K562 (cell line): ENCODE results near the gene ANO6. TPM values are rescaled to one million over a fixed set of nuclear protein-coding genes. Genes with fewer than 3 reads are reported as not detected.
A peak's percentile ranks its signal among the peaks of the same experiment; 100 is the strongest.

Source experiments
- ATAC-seq: fragments of 200-7000 bp; cut with Tn5 transposase; 3 replicates; pipeline ENCODE4 v1.9.1; 2020; ENCODE audit warnings: moderate library complexity
- BruUV-seq: library from RNA; stranded (reverse); fragments of 400-500 nt; replicated peaks from 2 replicates; lab custom pipeline; 2021; lab: Mats Ljungman, UMichigan
- CTCF ChIA-PET: fragments of 300-600 bp; formaldehyde crosslinking; extraction: SDS; loops from one replicate; lab custom pipeline; 2021; ENCODE audit warnings: low intra/inter-chr PET ratio; lab: Yijun Ruan, JAX
- POLR2A ChIA-PET: fragments of 300-600, 350-650 bp; sonication (Branson Sonifier 250); formaldehyde crosslinking; extraction: SDS; loops from one replicate; lab custom pipeline; 2021; ENCODE audit warnings: antibody characterized with exemption, inconsistent platforms; lab: Yijun Ruan, JAX
- DNase-seq, 4 experiments: peaks; one replicate each; pipeline versions ENCODE4 v3.0.0 to v3.0.0-alpha.2; 2011 to 2018; ENCODE audit warnings: low spot score in 3 of 4, mixed read lengths in 3 of 4; ENCODE audit errors: extremely low read depth in 1 of 4
- FAIRE-seq: peaks from 2 replicates; lab custom pipeline; 2011; peaks lifted over from hg19 to GRCh38; lab: Jason Lieb, UNC
- H2AFZ ChIP-seq: 2 replicates; pipeline ENCODE4 v1.6.0; 2011; ENCODE audit warnings: low read depth, low read length, control low read depth, inconsistent platforms
- H3K27ac ChIP-seq: fragments of 200-600 bp; 3 replicates; pipeline ENCODE4 v1.8.0; 2011; ENCODE audit warnings: low read depth, mild to moderate bottlenecking, control low read depth, inconsistent platforms, low read length, moderate library complexity, mixed read lengths; ENCODE audit errors: extremely low read depth
- H3K27me3 ChIP-seq, 2 experiments: fragments of 300-600 bp in 1 of 2; 2 replicates in 1 of 2; 3 replicates in 1 of 2; pipeline versions ENCODE4 v1.6.0 to v1.8.0; 2011; ENCODE audit warnings: inconsistent platforms in 2 of 2, low read length in 2 of 2, mild to moderate bottlenecking in 1 of 2, mixed read lengths in 1 of 2, moderate library complexity in 1 of 2; ENCODE audit not compliant: control insufficient read depth in 2 of 2, insufficient read depth in 2 of 2
- H3K36me3 ChIP-seq: fragments of 300-600 bp; 3 replicates; pipeline ENCODE4 v1.8.0; 2011; ENCODE audit warnings: mild to moderate bottlenecking, low read length, inconsistent platforms; ENCODE audit not compliant: control insufficient read depth, insufficient read depth
- H3K4me1 ChIP-seq, 2 experiments: fragments of 200-600 bp in 1 of 2; replicated peaks in 1 of 2; 2 replicates in 1 of 2; 3 replicates in 1 of 2; pipeline versions ENCODE4 v1.5.1 to v1.8.0; 2011; ENCODE audit warnings: inconsistent platforms in 2 of 2, low read length in 2 of 2, mild to moderate bottlenecking in 1 of 2, mixed read lengths in 1 of 2, moderate library complexity in 1 of 2; ENCODE audit not compliant: control insufficient read depth in 2 of 2, insufficient read depth in 2 of 2
- H3K4me2 ChIP-seq: 2 replicates; pipeline ENCODE4 v1.6.1; 2011; ENCODE audit warnings: low read length, control low read depth, inconsistent platforms, mixed read lengths; ENCODE audit not compliant: insufficient read depth
- H3K4me3 ChIP-seq: fragments of 200-600 bp; sonication (generic), shearing (Covaris generic); 2 replicates; pipeline ENCODE4 v1.5.1; 2016; ENCODE audit warnings: control low read depth, inconsistent platforms
- H3K79me2 ChIP-seq: fragments of 200-600 bp; 3 replicates; pipeline ENCODE4 v1.8.0; 2011; ENCODE audit warnings: low read length, inconsistent platforms; ENCODE audit not compliant: control insufficient read depth, insufficient read depth
- H3K9ac ChIP-seq, 2 experiments: 2 replicates each; pipeline versions ENCODE4 v1.6.0 to v1.6.1; 2011; ENCODE audit warnings: low read depth in 2 of 2, low read length in 2 of 2, control low read depth in 1 of 2, inconsistent platforms in 1 of 2, mild to moderate bottlenecking in 1 of 2, mixed read lengths in 1 of 2; ENCODE audit not compliant: insufficient read depth in 1 of 2
- H3K9me1 ChIP-seq: one replicate; pipeline ENCODE4 v1.6.0; 2011; ENCODE audit warnings: inconsistent platforms, mild to moderate bottlenecking, low read length, moderate library complexity; ENCODE audit not compliant: control insufficient read depth, insufficient read depth
- H3K9me3 ChIP-seq: replicated peaks from 2 replicates; pipeline ENCODE4 v1.5.1; 2011; ENCODE audit warnings: low read depth, low read length, inconsistent platforms; ENCODE audit not compliant: control insufficient read depth, insufficient read depth
- H4K20me1 ChIP-seq: replicated peaks from 2 replicates; pipeline ENCODE4 v1.6.1; 2011; ENCODE audit warnings: low read length, inconsistent platforms, mixed read lengths; ENCODE audit not compliant: control insufficient read depth, insufficient read depth
- ARNT ChIP-seq, 2 experiments: fragments of 450-650 bp; IDR thresholded peaks; 2 replicates each; pipeline ENCODE4 v1.6.1; 2016; ENCODE audit warnings: mild to moderate bottlenecking in 1 of 2
- CREB1 ChIP-seq, 2 experiments: sonication (generic) in 1 of 2; formaldehyde crosslinking in 1 of 2; IDR thresholded peaks; 2 replicates each; pipeline versions ENCODE4 v1.6.1 to v1.8.0; 2012 to 2022; ENCODE audit warnings: inconsistent platforms in 1 of 2, mild to moderate bottlenecking in 1 of 2, missing genetic modification reagents in 1 of 2, moderate library complexity in 1 of 2
- MECOM ChIP-seq: fragments of 250-450 bp; sonication (Bioruptor Pico); IDR thresholded peaks from 2 replicates; pipeline ENCODE4 v1.8.0; 2022; ENCODE audit warnings: inconsistent platforms
- MLLT1 ChIP-seq, 2 experiments: fragments of 450-650 bp; IDR thresholded peaks; 2 replicates each; pipeline ENCODE4 v1.6.1; 2016
- MTA1 ChIP-seq: fragments of 450-650 bp; IDR thresholded peaks from 2 replicates; pipeline ENCODE4 v1.6.1; 2017; ENCODE audit warnings: borderline replicate concordance
- TBP ChIP-seq: optimal IDR thresholded peaks from 2 replicates; pipeline ENCODE3; 2011; ENCODE audit warnings: low read depth, low read length, improper control_type of control experiment
- ZNF76 ChIP-seq: fragments of 250-450 bp; sonication (Bioruptor Pico); IDR thresholded peaks from 2 replicates; pipeline ENCODE4 v1.4.0; 2020; ENCODE audit warnings: mild to moderate bottlenecking, moderate library complexity, borderline replicate concordance
- ZNF778 ChIP-seq: fragments of 450-650 bp; formaldehyde crosslinking; IDR thresholded peaks from 2 replicates; pipeline ENCODE4 v1.4.0; 2020; ENCODE audit warnings: mild to moderate bottlenecking, moderate library complexity
- WGBS: fragments of 100-300 bp; shearing (Covaris generic); methylation state at CpG from one replicate; pipeline ENCODE4 v1.1.6; 2016; ENCODE audit warnings: low coverage, mixed read lengths; ENCODE audit not compliant: insufficient coverage; ENCODE audit errors: missing lambda C conversion rate; 5-methylcytosine and 5-hydroxymethylcytosine counted together
- in situ Hi-C: fragments of 300-500 bp; cut with MboI; formaldehyde crosslinking; loops from 4 replicates; pipeline ENCODE4 v1.15.0; 2018; ENCODE audit warnings: inconsistent platforms, mixed read lengths
- intact Hi-C: fragments of 100-400 bp; cut with micrococcal nuclease; formaldehyde crosslinking; loops from 2 replicates; pipeline ENCODE4 v1.14.2; 2022
- polyA plus RNA-seq, 8 experiments: library from polyadenylated mRNA; depleted of rRNA in 4 of 8; stranded (reverse) in 5 of 8; unstranded in 3 of 8; fragments of >200 nt; fragmentation: Nextera tagmentation in 2 of 8; fragmentation: Illumina TruSeq in 1 of 8; extraction: Ambion mirVana in 2 of 8; extraction: Trizol in 1 of 8; gene quantifications; 2 replicates each; pipeline versions ENCODE4 v1.2.1 to v1.2.3, GENCODE V29; 2011 to 2014; ENCODE audit warnings: inconsistent platforms in 1 of 8, missing spikeins in 1 of 8
- total RNA-seq, 7 experiments: library from RNA; depleted of rRNA in 6 of 7; stranded (reverse); fragments of >200 nt in 6 of 7; fragmentation: Illumina TruSeq in 2 of 7; extraction: Trizol in 2 of 7; gene quantifications; 2 replicates each; pipeline versions ENCODE4 v1.2.1 to v1.2.3, GENCODE V29; 2011 to 2021; ENCODE audit warnings: low replicate concordance in 1 of 7

Gene ANO6
- total and polyA plus RNA-seq, 9 of the 15 experiments (the other 6 are each of a cell fraction or from before 2014, with no cell fraction given), result 3.5 to 24.7 (median 20.3) TPM

- TF ChIP-seq MLLT1 (IDR thresholded peaks at IDR 0.05) (peak in 1 of 2 experiments; percentile 46; a peak in 1 of 4 replicates), TBP (no peak), ARNT (IDR thresholded peaks at IDR 0.05) (0 out of 4 replicates have a peak, but pooled peaks of 1 of the 2 experiments have one; percentile 45), MTA1 (no peak)
These were observed 1.1 kb downstream of the ANO6 start (continued) for GRCh38 chr12:45216983-45217485.

DNA sequence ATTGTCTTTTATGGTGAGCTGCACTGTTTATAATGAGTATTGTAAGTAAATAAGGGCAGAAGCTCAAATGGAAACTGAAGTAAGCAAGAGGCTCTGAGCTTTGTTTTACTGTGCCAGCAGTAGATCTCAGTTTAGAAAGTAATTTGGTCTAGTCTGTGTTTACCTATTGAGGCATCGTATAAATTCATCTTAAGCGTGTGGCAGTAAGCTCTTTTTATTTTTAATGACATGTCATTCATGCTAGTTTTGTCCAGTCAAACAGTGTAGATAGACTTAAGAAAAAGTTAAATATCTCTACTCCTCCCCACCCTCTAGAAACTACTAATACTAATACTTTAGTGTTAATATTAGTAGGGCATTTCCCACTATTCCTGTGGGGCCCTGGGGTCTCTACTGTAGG, 2.0 kb downstream of the ANO6 start:
- BruUV-seq, result no TSS peak
- Histone ChIP-seq H3K4me2 (peak overlapping the region; percentile 99), H3K9me3 (no peaks in the 10 kb centered on the region), H3K4me1 (peaks cover 9 to 12% of the 10 kb centered on the region in 2 experiments; a peak in 4 of 5 replicates), H4K20me1 (no peaks in the 10 kb centered on the region; the same call in 1 of the 2 replicates), H3K9me1 (no peaks in the 10 kb centered on the region), H3K27ac (no peak overlapping the region), H3K9ac (peak overlapping the region in 1 of 2 experiments; percentile 95; a peak in 2 of 4 replicates), H3K4me3 (peak overlapping the region; percentile 85; the same call in 1 of the 2 replicates), H2AFZ (no peak overlapping the region), H3K27me3 (no peaks in the 10 kb centered on the region), H3K79me2 (peaks cover 63% of the 10 kb centered on the region), H3K36me3 (no peaks in the 10 kb centered on the region)
- in situ Hi-C loops (no loop called here), intact Hi-C loops (loop anchor here (5.0 to 10.0 kb wide), 4 partner anchors 44 to 1037 kb away; partner anchors contain the start of gene ARID2)
- DNase-seq (no peak), FAIRE-seq (peak; percentile 35), ATAC-seq (no peak)
- ChIA-PET POLR2A (interaction anchor here (0.9 to 2.7 kb wide), 4 partner anchors 9 to 20 kb away, joined by 4 to 14 read pairs (median 6); no protein-coding TSS in a partner anchor), CTCF (interaction anchor here (0.7 kb wide), 1 partner anchor 199 kb away, joined by 4 read pairs; no protein-coding TSS in a partner anchor)
- WGBS, result 46% methylated on average over 2 of the region's 2 CpGs
- TF ChIP-seq ZNF778 (CRISPR knock-in tag), result no peak
- TF ChIP-seq ZNF76 (CRISPR knock-in tag), result no peak
- TF ChIP-seq CREB1 (IDR thresholded peaks at IDR 0.05), result no peak
- TF ChIP-seq CREB1 (CRISPR knock-in tag; IDR thresholded peaks at IDR 0.05), result no peak
- TF ChIP-seq MECOM (CRISPR knock-in tag), result no peak
